H1 (cell line): ENCODE data around the gene ST6GALNAC3. TPM values are rescaled to one million over a fixed set of nuclear protein-coding genes. Genes with fewer than 3 reads are reported as not detected.

ENCODE experiments used
- CTCF ChIA-PET: fragments of 300-600 bp; sonication (Branson Sonifier 250); formaldehyde crosslinking; loops from one replicate; lab custom pipeline; 2021; ENCODE audit not compliant: partially characterized antibody; lab: Charles Lee
- POLR2A ChIA-PET: fragments of 300-600 bp; sonication (Branson Sonifier 250); formaldehyde crosslinking; loops from one replicate; lab custom pipeline; 2021; ENCODE audit warnings: inconsistent platforms; ENCODE audit not compliant: partially characterized antibody; lab: Charles Lee
- DNase-seq, 2 experiments: peaks; one replicate each; pipeline versions ENCODE4 v3.0.0 to v3.0.0-alpha.2; 2010 to 2022; ENCODE audit warnings: low spot score in 2 of 2, low read depth in 1 of 2, mixed read lengths in 1 of 2
- FAIRE-seq: peaks from 2 replicates; lab custom pipeline; 2011; peaks lifted over from hg19 to GRCh38; lab: Jason Lieb, UNC
- H2AFZ ChIP-seq: 2 replicates; pipeline ENCODE4 v1.8.1; 2012; ENCODE audit warnings: low read length, inconsistent platforms
- H2AK5ac ChIP-seq: 2 replicates; pipeline ENCODE4 v1.6.1; 2013; ENCODE audit warnings: low read depth, low read length
- H2BK120ac ChIP-seq: replicated peaks from 2 replicates; pipeline ENCODE3; 2013; ENCODE audit warnings: low read depth, low read length, inconsistent platforms
- H2BK12ac ChIP-seq: 2 replicates; pipeline ENCODE4 v1.6.1; 2013; ENCODE audit warnings: low read depth, low read length
- H2BK15ac ChIP-seq: 2 replicates; pipeline ENCODE4 v1.6.1; 2013; ENCODE audit warnings: low read length
- H2BK20ac ChIP-seq: 2 replicates; pipeline ENCODE4 v1.6.1; 2013; ENCODE audit warnings: low read length
- H2BK5ac ChIP-seq: 2 replicates; pipeline ENCODE4 v1.6.1; 2013; ENCODE audit warnings: low read depth, low read length
- H3K14ac ChIP-seq: 2 replicates; pipeline ENCODE4 v1.6.1; 2013; ENCODE audit warnings: inconsistent platforms; ENCODE audit not compliant: insufficient read length
- H3K18ac ChIP-seq: 2 replicates; pipeline ENCODE4 v1.6.1; 2013; ENCODE audit warnings: low read length; ENCODE audit errors: extremely low read depth
- H3K23ac ChIP-seq: 2 replicates; pipeline ENCODE4 v1.6.1; 2013; ENCODE audit warnings: inconsistent platforms; ENCODE audit not compliant: insufficient read length
- H3K23me2 ChIP-seq: 2 replicates; pipeline ENCODE4 v1.6.1; 2013; ENCODE audit warnings: low read depth, low read length
- H3K27ac ChIP-seq: 2 replicates; pipeline ENCODE4 v1.6.1; 2011; ENCODE audit warnings: low read depth, low read length, inconsistent platforms
- H3K27me3 ChIP-seq, 4 experiments: replicated peaks in 1 of 4; 1 replicate in 1 of 4; 2 replicates in 3 of 4; pipeline versions ENCODE4 v1.6.1 to v1.8.1; 2011 to 2013; ENCODE audit warnings: low read length in 3 of 4, mild to moderate bottlenecking in 3 of 4, inconsistent platforms in 2 of 4, mixed read lengths in 2 of 4, moderate library complexity in 1 of 4; ENCODE audit not compliant: control insufficient read depth in 3 of 4, insufficient read depth in 3 of 4; ENCODE audit errors: extremely low read depth in 1 of 4
- H3K36me3 ChIP-seq, 4 experiments: 2 replicates each; pipeline versions ENCODE4 v1.6.1 to v1.8.1; 2011 to 2013; ENCODE audit warnings: mild to moderate bottlenecking in 4 of 4, low read length in 3 of 4, moderate library complexity in 2 of 4, control low read depth in 1 of 4, inconsistent platforms in 1 of 4; ENCODE audit not compliant: insufficient read depth in 4 of 4, control insufficient read depth in 2 of 4
- H3K4ac ChIP-seq: replicated peaks from 2 replicates; pipeline ENCODE3; 2013; ENCODE audit warnings: low read length, low read depth, mixed read lengths, inconsistent platforms; ENCODE audit not compliant: insufficient read length
- H3K4me1 ChIP-seq, 4 experiments: replicated peaks in 1 of 4; 1 replicate in 1 of 4; 2 replicates in 3 of 4; pipeline versions ENCODE4 v1.6.1 to v1.8.1; 2011 to 2013; ENCODE audit warnings: low read length in 3 of 4, inconsistent platforms in 2 of 4, mixed read lengths in 1 of 4; ENCODE audit not compliant: insufficient read depth in 4 of 4, control insufficient read depth in 3 of 4
- H3K4me2 ChIP-seq, 2 experiments: 2 replicates each; pipeline versions ENCODE4 v1.6.1 to v1.8.1; 2011 to 2013; ENCODE audit warnings: low read depth in 2 of 2, low read length in 2 of 2, control low read depth in 1 of 2, inconsistent platforms in 1 of 2, mild to moderate bottlenecking in 1 of 2; ENCODE audit not compliant: insufficient read depth in 1 of 2
- H3K4me3 ChIP-seq, 4 experiments: fragments of 200-600, 300-600 bp in 1 of 4; sonication (generic), shearing (Covaris generic), sonication (Bioruptor Twin) in 1 of 4; 2 replicates each; pipeline versions ENCODE4 v1.5.1 to v1.8.1; 2011 to 2016; ENCODE audit warnings: low read length in 4 of 4, low read depth in 3 of 4, control low read depth in 2 of 4, inconsistent platforms in 2 of 4, mild to moderate bottlenecking in 2 of 4, mixed read lengths in 1 of 4, moderate library complexity in 1 of 4; ENCODE audit not compliant: insufficient read depth in 2 of 4; ENCODE audit errors: extremely low read depth in 1 of 4
- H3K56ac ChIP-seq: replicated peaks from 2 replicates; pipeline ENCODE3; 2013; ENCODE audit warnings: low read depth, mild to moderate bottlenecking, mixed read lengths, low read length, inconsistent platforms; ENCODE audit not compliant: insufficient read length
- H3K79me1 ChIP-seq: 2 replicates; pipeline ENCODE4 v1.6.1; 2013; ENCODE audit warnings: low read depth, low read length, control low read depth
- H3K79me2 ChIP-seq, 2 experiments: 2 replicates each; pipeline versions ENCODE4 v1.6.1 to v1.8.1; 2012 to 2013; ENCODE audit warnings: low read length in 2 of 2, mild to moderate bottlenecking in 2 of 2, inconsistent platforms in 1 of 2; ENCODE audit not compliant: insufficient read depth in 2 of 2, control insufficient read depth in 1 of 2
- H3K9ac ChIP-seq, 4 experiments: replicated peaks in 1 of 4; 1 replicate in 1 of 4; 2 replicates in 3 of 4; pipeline versions ENCODE4 v1.6.1 to v1.8.1; 2011 to 2013; ENCODE audit warnings: low read depth in 3 of 4, low read length in 3 of 4, control low read depth in 2 of 4, mild to moderate bottlenecking in 2 of 4, moderate library complexity in 2 of 4, inconsistent platforms in 1 of 4; ENCODE audit errors: extremely low read depth in 1 of 4
- H3K9me3 ChIP-seq, 2 experiments: 2 replicates each; pipeline versions ENCODE4 v1.6.1 to v1.8.1; 2012 to 2013; ENCODE audit warnings: mild to moderate bottlenecking in 2 of 2, moderate library complexity in 2 of 2, control low read depth in 1 of 2, inconsistent platforms in 1 of 2, low read depth in 1 of 2, low read length in 1 of 2, mixed read lengths in 1 of 2; ENCODE audit not compliant: insufficient read depth in 2 of 2
- H4K20me1 ChIP-seq, 2 experiments: replicated peaks in 1 of 2; 2 replicates each; pipeline versions ENCODE3 to v1.8.1; 2011 to 2013; ENCODE audit warnings: inconsistent platforms in 2 of 2, low read length in 2 of 2, mild to moderate bottlenecking in 1 of 2; ENCODE audit not compliant: insufficient read depth in 2 of 2, control insufficient read depth in 1 of 2
- H4K5ac ChIP-seq: 2 replicates; pipeline ENCODE4 v1.6.1; 2013; ENCODE audit warnings: low read length, low read depth, mixed read lengths, inconsistent platforms; ENCODE audit not compliant: insufficient read length
- H4K8ac ChIP-seq: 2 replicates; pipeline ENCODE4 v1.8.0; 2013; ENCODE audit warnings: mild to moderate bottlenecking, moderate library complexity, low read length, inconsistent platforms; ENCODE audit not compliant: insufficient read depth; ENCODE audit errors: extremely low read depth
- H4K91ac ChIP-seq: replicated peaks from 2 replicates; pipeline ENCODE3; 2013; ENCODE audit warnings: low read length, mixed read lengths, inconsistent platforms; ENCODE audit not compliant: insufficient read length
- TBP ChIP-seq: IDR thresholded peaks from 2 replicates; pipeline ENCODE4 v1.6.1; 2011; ENCODE audit warnings: low read depth, low read length, improper control_type of control experiment
- TEAD4 ChIP-seq: IDR thresholded peaks from 2 replicates; pipeline ENCODE4 v1.6.1; 2012; ENCODE audit warnings: low read depth, low read length, inconsistent platforms, mixed read lengths
- WGBS, 2 experiments: shearing (Covaris generic) in 1 of 2; methylation state at CpG; one replicate each; pipeline versions ENCODE4 v1.1.6 to v1.1.7; 2013 to 2015; ENCODE audit warnings: low lambda C conversion rate in 2 of 2, mixed read lengths in 2 of 2, inconsistent platforms in 1 of 2, low coverage in 1 of 2, missing lambda C conversion rate in 1 of 2; ENCODE audit not compliant: insufficient replicate concordance in 2 of 2, insufficient coverage in 1 of 2, insufficient read length in 1 of 2; ENCODE audit errors: extremely low coverage in 1 of 2, missing lambda C conversion rate in 1 of 2; 5-methylcytosine and 5-hydroxymethylcytosine counted together
- polyA plus RNA-seq, 7 experiments: library from polyadenylated mRNA; depleted of rRNA in 3 of 7; stranded (reverse) in 5 of 7; unstranded in 2 of 7; fragments of >200 nt in 5 of 7; fragments of 200-250 nt in 2 of 7; gene quantifications; 1 replicate in 5 of 7; 2 replicates in 1 of 7; 4 replicates in 1 of 7; pipeline versions ENCODE4 v1.2.1 to v1.2.3, GENCODE V29; 2011 to 2013; ENCODE audit warnings: missing spikeins in 2 of 7, mixed read lengths in 2 of 7
- total RNA-seq: library from RNA; stranded (reverse); fragmentation: NEBNext Ultra II Directional; extraction: Animal tissue kit (Norgen Biotek cat#: 25700); gene quantifications from 2 replicates; pipeline ENCODE4 v1.2.1, GENCODE V29; 2021

Gene ST6GALNAC3
- total and polyA plus RNA-seq, 2 of the 8 experiments (the other 6 are each of a cell fraction or from before 2014, with no cell fraction given), result 4.9 to 19.0 TPM

GRCh38 chr1:76238094-76238628 is 163.6 kb downstream of the ST6GALNAC3 start:
- H2AK5ac ChIP-seq, result peak overlapping the region; percentile 76; the same call in 1 of the 2 replicates
- H2BK20ac ChIP-seq, result peak overlapping the region; percentile 16; the same call in 1 of the 2 replicates
- TF ChIP-seq TEAD4 (peak; percentile 24; the same call in 1 of the 2 replicates), TBP (no peak)
- H3K4me3 ChIP-seq, result no peak overlapping the region
- H4K91ac ChIP-seq, result peak overlapping the region; percentile 35
- no peak overlapping the region for H2BK15ac ChIP-seq
- no peak overlapping the region for H4K5ac ChIP-seq
- H2BK5ac ChIP-seq, result peak overlapping the region; percentile 60; the same call in 1 of the 2 replicates
- H3K9ac ChIP-seq, result no peak overlapping the region
- H3K27ac ChIP-seq, result no peak overlapping the region
- no peaks in the 10 kb centered on the region for H3K36me3 ChIP-seq
- no peaks in the 10 kb centered on the region for H3K79me1 ChIP-seq
- peaks cover 1 to 18% (median 15%) of the 10 kb centered on the region in 4 experiments; a peak in 6 of 7 replicates for H3K4me1 ChIP-seq
- FAIRE-seq (no peak), DNase-seq (no peak)
- ChIA-PET CTCF (interaction anchor here (0.8 kb wide), 2 partner anchors 49 to 84 kb away, joined by 3 read pairs; no protein-coding TSS in a partner anchor), POLR2A (interaction anchor here (1.6 to 1.7 kb wide), 2 partner anchors 9 to 13 kb away, joined by 3 read pairs; no protein-coding TSS in a partner anchor)
- no peak overlapping the region for H3K23ac ChIP-seq
- H2BK12ac ChIP-seq, result peak overlapping the region; percentile 96
- H3K4ac ChIP-seq, result no peak overlapping the region
- no peaks in the 10 kb centered on the region for H3K9me3 ChIP-seq
- no peaks in the 10 kb centered on the region for H3K79me2 ChIP-seq
- H3K4me2 ChIP-seq, result no peak overlapping the region; a peak in 1 of 4 replicates
- H4K8ac ChIP-seq, result no peak overlapping the region
- no peak overlapping the region for H3K56ac ChIP-seq
- peak overlapping the region; percentile 88 for H2BK120ac ChIP-seq
- H4K20me1 ChIP-seq, result no peaks in the 10 kb centered on the region
- no peaks in the 10 kb centered on the region for H3K27me3 ChIP-seq
- H3K23me2 ChIP-seq, result no peaks in the 10 kb centered on the region; the same call in 1 of the 2 replicates
- peak overlapping the region; percentile 4 for H3K18ac ChIP-seq
- WGBS, 2 experiments, result 71% methylated on average over 6 of the region's 6 CpGs; no CpG with 5 or more reads in 1 of the 2 experiments
- H3K14ac ChIP-seq, result no peak overlapping the region
- no peak overlapping the region for H2AFZ ChIP-seq
